B cell (primary cell): Measurements from ENCODE around the gene ADAM11.

Source experiments
- CTCF ChIP-seq: fragments of 200-600 bp; IDR thresholded peaks from one replicate; pipeline ENCODE4 v1.8.0; 2022; ENCODE audit warnings: antibody characterized with exemption, mild to moderate bottlenecking
- EZH2 ChIP-seq: IDR thresholded peaks from 2 replicates; pipeline ENCODE4 v1.6.1; 2012; ENCODE audit warnings: borderline replicate concordance, low read depth, mild to moderate bottlenecking, moderate library complexity, low read length; ENCODE audit not compliant: insufficient read depth, poor library complexity, severe bottlenecking

GRCh38 chr17:44775838-44776621 is 17.2 kb downstream of the ADAM11 start:
- no peak for TF ChIP-seq CTCF
- TF ChIP-seq EZH2: no peak
